HG03103 (cell line): Measurements from ENCODE around the gene FYN.

Experiments
- ATAC-seq: cut with Tn5 transposase; IDR thresholded peaks from one replicate; pipeline ENCODE4 v1.9.1; 2021; ENCODE audit warnings: low read depth; ENCODE audit not compliant: unreplicated experiment

The FYN gene

DNA sequence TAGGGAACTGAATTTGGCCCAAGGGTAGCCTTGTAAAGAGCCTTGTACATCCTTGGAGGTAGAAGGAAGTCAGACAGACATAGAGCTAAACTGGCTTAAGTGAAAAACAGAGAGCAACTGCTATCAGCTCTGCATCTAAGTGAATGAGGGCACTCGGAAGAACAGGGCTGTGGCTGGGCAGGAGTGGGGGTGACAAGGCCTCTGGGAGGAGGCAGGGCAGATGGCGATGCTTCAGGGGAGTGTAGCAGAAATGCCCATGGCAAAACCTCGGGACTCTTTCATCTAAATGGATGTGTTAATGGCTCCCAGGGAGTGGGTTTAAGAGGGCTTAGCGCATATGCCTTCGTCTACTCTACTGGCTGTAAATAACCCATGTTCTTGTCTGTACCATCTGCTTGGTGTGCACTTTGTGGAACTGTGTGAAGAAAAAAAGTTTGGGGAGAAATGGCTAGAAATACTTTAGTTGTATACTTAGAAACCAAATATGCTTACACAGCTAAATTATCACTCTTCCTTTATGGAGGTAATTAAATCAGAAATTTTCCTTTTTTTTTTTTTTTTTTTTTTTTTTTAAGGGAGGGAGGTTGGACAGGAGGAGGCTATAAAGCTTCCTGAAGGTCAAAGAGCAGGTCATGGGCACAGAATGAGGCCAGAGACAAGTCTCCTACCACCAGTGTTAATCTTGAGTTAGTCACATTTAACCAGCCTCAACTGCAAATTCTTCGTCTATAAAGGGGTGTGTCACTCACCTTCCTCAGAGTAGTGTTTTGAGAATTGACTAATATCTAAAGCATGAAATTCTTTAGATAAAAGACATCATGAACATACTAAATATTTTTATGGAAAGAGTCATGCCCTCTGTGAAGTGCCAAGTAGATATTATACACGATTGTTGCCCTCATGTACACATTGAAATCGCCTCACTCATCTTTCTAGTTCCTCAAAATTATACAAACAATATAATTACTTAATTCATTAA is 60.9 kb downstream of the FYN start:
- no peak for ATAC-seq

DNA sequence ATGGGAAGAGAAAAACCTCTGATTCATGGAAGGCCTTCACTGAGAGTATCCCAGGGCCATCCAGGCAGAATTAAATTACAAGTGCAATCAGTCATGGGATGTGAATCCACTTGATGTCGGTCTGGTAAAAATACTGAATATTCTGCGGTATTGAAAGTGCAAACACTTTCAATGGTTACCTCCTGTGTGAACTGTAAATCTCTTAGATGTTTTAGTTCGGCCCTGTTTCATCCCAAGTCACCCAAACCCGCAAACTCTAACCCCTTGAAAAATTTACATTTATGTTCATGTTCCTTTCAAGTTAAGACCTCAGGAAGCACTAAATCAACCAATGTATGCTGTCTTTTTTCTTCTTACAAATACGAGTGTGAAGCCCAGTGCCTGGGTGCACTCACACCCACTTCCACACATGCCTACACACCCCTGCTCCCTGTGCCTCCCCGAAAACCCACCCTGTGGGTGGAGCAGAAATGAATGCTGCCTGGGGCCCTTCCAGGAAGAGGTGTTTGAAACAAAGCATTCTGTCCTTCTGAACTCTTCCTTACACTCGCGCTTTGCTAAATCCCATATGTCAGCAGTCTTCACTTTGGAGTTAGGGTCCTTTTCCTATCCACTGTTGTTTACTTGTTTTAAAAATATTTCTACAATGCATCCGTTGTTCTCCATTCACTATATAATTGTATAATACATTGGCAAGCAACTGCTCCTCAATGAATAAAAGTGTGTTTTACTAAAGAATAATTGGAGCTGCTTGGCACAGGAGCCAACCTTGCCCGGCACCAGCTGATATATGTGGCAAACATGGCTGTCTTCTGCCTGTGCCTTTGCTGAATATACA is 62.7 kb downstream of the FYN start:
- no peak for ATAC-seq

DNA sequence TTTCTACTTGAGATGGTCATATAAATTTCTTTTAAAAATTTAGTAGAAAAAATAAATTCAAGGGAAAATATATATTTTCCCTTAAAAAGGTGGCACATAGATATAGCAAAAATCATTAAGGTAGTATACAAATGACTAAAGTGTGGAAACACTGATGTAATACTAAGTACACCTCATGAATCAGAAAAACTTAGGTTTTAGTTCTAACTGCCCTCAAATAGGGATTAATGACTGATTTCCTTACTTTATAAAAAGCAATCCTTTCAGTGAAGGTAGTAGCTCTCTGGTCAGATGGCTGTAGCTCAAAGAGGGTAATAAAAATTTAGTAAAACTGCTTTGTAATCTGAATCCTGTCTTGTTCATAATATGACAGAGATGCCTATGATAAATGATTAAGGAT is 63.5 kb downstream of the FYN start:
- no peak for ATAC-seq

DNA sequence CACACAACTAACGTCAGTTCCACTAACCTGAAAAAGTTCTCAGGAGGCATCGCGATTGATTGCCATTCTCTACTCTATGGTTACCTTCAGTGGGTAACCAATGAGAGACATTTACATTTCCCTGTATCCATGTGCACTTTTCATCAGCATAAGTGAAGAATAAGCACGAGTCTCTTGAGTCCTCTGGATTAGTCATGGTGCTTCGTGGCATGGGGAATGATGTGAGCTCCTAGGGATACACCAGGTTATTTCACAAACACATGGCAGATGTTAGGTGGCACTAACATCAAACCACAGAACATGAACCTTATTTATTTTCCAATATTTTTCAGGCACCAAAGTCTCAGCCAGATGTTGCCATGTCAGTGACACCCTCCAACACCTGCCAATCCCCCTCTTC is 64.0 kb downstream of the FYN start:
- no peak for ATAC-seq

DNA sequence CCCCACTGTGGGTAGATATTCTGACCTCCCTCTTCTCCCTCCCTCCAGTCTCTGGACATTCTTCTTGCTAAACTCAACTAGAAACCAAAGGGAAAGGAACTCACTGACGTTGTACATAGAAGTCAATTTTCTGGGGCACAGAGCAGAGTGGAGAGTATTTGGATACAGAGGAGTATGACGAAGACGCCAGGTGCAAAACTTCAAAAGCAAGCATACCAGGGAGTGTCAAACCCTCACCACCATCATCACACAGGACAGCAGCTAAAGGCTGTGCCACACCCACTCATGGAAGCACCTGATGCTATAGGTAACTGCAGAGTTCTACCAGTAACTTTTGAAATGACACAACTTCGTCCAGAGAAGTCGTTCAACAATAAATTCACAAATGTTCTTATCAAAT is 64.8 kb downstream of the FYN start:
- no peak for ATAC-seq

DNA sequence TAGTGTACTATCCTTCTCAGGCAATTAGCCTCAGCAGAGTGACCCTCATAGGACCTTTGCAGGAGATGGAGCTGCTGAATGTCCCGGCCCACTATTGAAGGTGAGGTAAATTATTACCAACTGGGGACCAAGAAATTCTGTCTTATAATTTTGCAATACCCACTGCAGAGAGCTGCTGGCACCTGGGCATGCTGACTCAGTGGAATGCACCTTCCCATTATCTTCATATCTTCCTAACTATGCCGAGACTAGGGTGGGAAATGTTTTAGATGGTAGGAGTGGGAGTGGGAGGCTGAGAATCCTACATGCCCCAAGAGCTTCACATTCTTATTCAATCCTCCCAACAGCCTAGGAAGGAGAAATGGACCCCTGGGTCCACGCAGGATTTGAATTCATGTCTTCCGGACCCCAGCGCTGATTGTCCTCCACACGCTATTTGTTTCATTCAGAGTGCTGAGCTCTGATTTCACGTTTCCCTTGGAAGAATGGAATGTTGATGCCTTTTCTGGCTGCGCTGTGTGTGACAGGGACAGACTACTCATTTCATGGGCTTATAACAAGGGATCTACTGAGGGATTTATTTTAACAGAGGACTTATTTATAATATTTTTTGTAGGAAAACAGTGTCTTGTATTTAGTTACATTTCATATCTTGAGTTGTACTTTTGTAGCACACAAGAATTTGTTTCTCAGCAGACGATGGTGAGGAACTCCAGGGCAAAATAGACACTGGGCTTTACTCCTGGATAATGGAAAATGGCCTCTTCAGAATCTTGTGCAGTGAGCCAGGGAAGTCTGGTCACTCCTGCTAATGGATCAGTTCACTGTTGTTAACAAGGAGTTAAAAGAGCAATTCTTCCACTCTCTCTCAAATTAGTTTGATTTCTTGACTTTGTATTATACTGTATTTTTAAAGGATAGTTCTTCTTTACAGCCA is 66.4 kb downstream of the FYN start:
- no peak for ATAC-seq

DNA sequence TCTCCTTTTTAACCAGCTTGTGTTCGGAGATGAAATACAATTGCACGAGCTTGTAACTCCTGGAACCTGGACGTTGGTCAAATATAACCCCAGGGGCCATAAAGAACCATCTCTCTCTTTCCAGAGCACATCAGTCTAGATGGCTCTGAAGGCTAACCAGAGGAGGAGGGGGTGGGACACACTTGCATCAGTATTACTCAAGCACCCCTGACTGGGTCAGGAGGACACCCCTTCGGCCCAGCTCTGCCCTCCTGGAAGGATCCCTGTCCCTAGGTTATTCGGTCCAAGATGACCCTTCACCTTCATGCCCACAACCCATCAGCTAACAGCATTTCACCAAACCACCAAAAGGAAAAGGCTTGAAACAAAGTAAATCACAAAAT is 67.1 kb downstream of the FYN start:
- ATAC-seq, result peak; percentile 3

DNA sequence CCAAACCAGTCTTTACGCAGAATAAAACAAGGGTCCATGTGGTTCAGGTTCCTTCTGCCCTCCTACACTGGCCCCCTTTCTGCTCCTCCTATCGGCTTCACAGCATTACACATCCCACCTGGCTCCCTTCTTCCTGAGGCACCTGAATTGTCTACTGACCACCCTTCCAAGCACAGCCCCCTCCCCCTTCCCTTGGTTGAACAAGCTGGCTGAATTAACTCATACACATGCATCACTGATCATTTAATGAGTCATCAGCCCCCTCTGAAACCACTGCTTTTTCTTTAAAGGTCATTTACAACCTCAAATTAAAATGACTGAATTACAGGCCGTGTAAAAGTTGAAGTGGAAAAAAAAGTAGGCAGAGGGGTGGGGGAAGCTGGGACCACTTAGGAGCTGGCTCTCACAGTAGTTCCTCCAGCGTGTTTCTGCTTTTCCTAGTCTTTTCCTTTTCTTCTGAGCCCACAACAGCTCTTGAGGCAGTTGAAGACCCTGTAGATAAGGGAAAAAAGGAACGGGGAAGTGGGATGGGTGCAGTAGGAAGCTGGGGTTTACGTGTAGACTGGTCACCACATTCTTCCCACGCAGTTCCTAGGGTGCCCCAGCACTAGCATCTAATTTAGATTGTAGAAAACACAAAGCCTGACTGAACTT is 67.6 kb downstream of the FYN start:
- peak; percentile 48 for ATAC-seq

DNA sequence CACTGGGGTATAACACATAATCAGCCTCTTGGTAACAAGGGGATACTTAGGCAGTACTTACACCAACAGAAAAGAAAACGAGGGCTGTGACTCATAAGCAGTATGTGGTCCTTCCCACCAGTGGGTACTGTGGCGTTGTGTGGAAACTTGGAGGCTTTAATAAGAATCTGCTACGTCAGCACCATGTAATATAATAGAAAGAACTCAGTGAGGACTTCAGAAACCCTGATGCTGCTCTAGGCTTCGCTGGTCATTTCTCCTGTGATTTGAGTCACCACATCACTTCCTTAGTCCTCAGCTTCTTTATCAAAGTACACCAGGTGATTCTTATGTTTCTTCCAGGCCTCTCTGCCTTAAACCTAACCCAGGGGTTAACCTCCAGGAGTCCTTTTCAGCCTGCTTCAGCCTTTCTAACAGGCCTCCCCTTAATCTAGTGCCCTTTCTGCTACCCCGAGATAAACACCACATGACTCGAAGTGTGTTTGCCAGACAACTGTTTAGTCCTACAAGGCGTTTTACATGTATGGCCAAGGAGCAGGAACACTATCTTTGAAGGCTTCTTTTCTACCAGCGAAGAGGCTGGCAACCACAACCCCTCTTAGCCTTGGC is 68.5 kb downstream of the FYN start:
- ATAC-seq, result peak; percentile 46

DNA sequence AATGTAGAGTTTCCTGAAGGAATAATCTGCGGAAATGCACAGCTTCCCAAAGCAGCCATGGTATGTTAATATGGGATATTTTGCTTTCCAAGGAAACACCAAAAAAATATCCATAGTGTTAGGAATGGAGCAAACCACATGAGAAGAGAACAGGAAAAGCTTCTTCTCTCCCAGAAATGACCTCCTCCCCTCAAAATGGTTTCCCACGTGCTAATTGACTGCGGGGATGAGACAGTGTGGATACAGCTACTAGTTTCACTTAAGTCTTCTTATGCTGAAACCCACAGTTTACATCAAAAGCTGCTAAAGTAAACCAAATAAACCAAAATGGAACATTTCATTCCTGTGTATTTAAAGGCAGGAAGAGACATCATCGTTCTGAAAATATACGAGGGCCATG is 69.4 kb downstream of the FYN start:
- ATAC-seq, result no peak

DNA sequence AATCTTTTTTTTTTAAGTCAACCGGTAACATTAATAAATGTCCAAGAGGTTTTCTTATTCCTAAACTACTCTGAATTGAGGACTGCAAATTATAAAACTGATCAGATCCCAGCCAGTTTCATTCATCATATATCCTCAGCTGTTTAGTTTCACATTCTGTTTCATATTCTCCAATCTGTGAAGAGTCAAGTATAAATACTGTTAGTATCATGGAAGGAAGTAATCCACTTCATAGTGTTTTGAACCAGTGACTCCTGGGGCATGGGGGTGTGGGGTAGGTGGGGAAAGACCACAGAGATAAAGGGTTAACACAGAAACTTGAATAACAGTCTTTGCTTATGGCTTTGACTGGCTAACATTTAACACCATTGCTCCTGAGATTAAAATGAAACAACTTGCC is 69.9 kb downstream of the FYN start:
- no peak for ATAC-seq

DNA sequence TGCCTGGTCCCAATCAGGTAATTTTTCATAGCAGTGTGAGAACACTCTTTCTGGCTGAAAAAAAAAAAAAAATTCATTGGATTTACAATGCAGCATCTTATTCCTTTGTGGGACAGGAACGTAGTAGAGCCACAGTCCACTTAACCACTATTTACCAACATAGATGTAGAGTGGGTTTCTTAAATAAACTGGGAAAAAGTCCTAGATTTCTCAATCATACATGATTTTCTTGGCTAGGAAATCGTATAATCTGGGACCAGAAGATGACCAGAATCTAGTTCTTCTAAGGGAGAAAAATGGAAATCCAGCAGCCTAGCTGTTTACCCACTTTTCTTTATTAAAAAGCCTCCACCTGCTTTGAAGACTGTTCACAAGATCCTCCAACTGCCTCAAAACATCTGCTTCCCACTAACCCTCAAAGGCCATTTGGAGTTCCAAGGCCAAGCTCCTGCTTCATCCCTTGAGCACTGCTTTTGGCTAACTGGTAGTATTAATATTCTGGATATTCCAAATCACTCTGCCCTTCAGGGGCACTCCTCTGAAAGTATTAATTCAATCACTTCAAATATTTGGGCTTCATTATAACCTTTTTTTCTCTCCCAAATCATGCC is 70.4 kb downstream of the FYN start:
- no peak for ATAC-seq

DNA sequence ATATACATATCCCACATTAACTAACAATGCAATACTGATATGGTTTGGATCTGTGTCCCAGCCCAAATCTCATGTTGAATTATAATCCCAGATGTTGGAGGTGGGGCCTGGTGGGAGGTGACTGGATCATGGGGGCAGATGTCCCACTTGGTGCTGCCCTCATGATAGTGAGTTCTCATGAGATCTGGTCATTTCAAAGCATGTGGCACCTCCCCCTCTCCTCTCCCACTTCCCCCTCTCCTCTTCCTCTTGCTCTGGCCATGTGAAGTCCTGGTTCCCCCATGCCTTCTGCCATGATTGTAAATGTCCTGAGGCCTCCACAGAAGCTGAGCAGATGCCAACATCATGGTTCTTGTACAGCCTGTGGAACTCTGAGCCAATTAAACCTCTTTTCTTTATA is 71.2 kb downstream of the FYN start:
- ATAC-seq, result no peak

DNA sequence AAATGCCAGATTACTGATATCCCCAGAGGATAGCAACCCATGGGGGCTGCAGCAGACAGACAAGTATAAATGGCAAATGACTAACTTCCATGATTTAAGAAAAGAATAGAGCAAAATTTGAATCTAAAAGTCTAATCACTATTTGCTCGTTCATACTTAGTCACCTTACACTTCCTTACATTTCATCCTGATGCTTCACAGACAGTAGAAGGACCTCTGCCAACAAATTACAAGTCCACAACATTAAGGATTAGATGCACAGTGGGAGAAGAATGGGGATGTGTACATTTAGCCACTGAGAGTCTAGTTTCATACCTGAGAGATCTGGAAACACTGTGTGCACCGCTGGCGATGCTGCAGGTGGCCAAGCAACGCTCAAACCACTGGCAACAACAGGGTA is 72.4 kb downstream of the FYN start:
- no peak for ATAC-seq

DNA sequence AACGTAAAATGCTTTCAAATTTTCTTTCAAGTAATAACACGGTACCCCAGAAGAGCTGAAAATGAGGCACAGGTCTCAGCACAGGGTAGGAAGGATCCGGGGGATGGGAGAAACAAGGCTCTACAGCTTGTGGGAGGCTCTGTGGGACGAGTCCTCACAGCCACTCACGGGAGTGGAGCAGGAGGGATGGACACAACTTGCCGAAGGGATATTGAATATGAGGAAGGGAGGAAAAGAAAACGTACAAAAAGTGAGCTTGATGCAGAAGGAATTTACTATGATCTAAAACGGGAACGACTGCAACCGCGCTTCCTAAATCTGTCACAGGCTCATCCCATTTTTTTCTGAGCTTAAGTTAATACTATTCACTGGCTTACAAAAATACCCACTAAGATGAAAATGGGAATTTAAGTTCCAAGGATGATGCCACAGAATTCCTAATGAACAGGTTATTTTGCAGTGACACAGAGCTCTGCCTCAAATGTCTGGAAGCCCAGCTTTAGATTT is 72.9 kb downstream of the FYN start:
- ATAC-seq, result no peak

DNA sequence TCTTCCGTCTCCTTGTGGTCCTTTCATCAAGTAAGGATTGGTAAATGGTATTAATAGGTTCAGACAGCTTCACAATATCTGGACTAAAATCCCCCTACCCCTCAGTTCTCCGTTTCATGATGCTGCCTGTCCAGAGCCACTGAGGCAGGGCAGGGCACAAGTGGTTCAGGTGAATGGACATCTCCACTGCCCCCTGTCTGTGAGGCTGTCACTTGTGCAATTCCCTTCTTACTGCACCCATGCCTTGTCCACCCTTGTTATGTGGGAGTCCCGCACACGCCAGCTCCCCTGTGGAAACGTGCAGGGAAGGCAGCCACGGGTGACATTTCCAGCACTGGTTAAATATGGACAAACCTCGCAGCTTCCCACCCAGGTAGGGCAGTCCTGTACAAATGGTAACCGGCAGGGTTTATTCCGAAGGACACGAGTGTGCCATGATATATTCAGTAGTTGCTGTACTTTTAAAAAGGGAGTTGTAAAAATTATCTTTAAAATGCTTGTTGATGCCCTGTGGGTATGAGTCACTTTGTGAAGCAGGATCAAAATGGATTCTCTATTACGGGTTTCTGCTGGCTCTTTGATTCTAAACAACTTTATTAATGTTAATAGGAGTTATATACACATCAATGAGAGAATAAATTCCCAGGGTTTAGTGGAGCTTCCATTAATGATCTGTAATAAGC is 73.5 kb downstream of the FYN start:
- ATAC-seq, result no peak

DNA sequence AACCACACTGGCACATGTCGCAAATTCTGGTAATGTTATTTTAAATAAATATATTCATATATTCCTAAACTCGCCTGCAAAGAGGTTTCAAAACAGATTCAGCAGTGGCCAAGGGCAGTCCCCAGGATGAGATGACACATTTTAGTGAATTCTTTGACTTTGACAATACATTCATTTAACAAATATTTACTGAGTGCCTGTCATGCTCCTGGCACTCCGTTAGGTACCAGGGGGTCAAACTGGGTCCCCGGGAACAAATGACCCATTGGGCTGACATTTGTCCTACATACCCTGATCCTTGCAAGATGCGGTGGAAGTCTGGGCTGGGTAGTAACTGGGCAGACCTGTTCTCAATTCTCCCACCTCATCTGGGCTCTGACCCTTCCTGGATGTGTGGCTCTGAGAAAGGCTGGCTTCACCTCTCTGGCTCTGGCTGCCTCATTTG is 74.9 kb downstream of the FYN start:
- ATAC-seq, result no peak

DNA sequence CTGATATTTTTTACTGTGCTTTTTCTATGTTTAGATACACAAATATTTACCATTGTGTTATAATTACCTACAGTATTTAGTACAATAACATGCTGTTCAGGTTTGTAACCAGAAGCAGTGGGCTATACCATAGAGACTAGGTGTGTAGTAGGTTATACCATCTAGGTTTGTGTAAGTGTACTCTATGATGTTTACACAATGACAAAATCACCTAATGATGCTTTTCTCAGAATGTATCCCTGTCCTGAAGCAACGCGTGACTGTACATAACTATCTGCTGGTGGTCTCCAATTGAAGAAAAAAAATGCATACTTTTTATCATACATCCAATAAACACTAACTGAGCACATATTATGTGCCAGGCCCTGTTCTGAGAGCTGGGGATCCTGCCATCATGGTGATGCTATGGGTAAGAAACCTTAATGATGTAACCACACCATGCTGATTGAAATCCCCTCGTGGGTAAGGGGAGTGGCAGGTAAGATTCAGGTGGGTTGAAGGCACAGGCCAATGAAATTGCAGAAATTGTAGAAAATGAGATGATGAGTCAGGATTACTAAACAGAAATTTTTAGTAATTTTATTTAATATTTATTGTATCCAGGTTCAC is 76.8 kb downstream of the FYN start:
- no peak for ATAC-seq
